OCI-LY7 (cell line): Measurements from ENCODE around the gene CDH23. TPM values are rescaled to one million over a fixed set of nuclear protein-coding genes. Genes with fewer than 3 reads are reported as not detected.

Source experiments
- BruUV-seq: library from RNA; stranded (reverse); fragments of 400-500 nt; replicated peaks from 2 replicates; lab custom pipeline; 2021; lab: Mats Ljungman, UMichigan
- CTCF ChIA-PET: fragments of 300-600 bp; sonication (Branson Sonifier 250); formaldehyde crosslinking; loops from one replicate; lab custom pipeline; 2022; ENCODE audit warnings: antibody characterized with exemption; ENCODE audit not compliant: unreplicated experiment; lab: Charles Lee
- POLR2A ChIA-PET: fragments of 300-600 bp; sonication (Branson Sonifier 250); formaldehyde crosslinking; loops from one replicate; lab custom pipeline; 2022; ENCODE audit warnings: antibody characterized with exemption; lab: Charles Lee
- DNase-seq: peaks from one replicate; pipeline ENCODE4 v3.0.0-alpha.2; 2015; ENCODE audit warnings: low spot score
- H2AFZ ChIP-seq: fragments of 200-600 bp; sonication (generic), shearing (Covaris generic); 2 replicates; pipeline ENCODE4 v1.6.1; 2014; ENCODE audit warnings: mild to moderate bottlenecking, antibody characterized with exemption, low read length, moderate library complexity
- H3K27ac ChIP-seq: fragments of 200-600 bp; sonication (generic); 2 replicates; pipeline ENCODE4 v1.5.1; 2014; ENCODE audit warnings: mixed run types, low read depth, mild to moderate bottlenecking, moderate library complexity, low read length, inconsistent platforms; ENCODE audit not compliant: poor library complexity, severe bottlenecking
- H3K36me3 ChIP-seq: fragments of 200-600 bp; sonication (generic); 2 replicates; pipeline ENCODE4 v1.6.1; 2014; ENCODE audit warnings: mild to moderate bottlenecking, antibody characterized with exemption, low read length, moderate library complexity, mixed read lengths; ENCODE audit not compliant: insufficient read depth
- H3K4me1 ChIP-seq: fragments of 200-600 bp; sonication (generic); 2 replicates; pipeline ENCODE4 v1.5.1; 2014; ENCODE audit warnings: mild to moderate bottlenecking, low read length; ENCODE audit not compliant: insufficient read depth, poor library complexity, severe bottlenecking
- H3K4me2 ChIP-seq: fragments of 200-600 bp; sonication (generic); 2 replicates; pipeline ENCODE4 v1.6.1; 2014; ENCODE audit warnings: mild to moderate bottlenecking, low read length
- H3K4me3 ChIP-seq: fragments of 200-600 bp; sonication (generic); 2 replicates; pipeline ENCODE4 v1.5.1; 2014; ENCODE audit warnings: mild to moderate bottlenecking, low read depth, low read length; ENCODE audit not compliant: poor library complexity, severe bottlenecking
- H3K79me2 ChIP-seq: fragments of 200-600 bp; sonication (generic); 2 replicates; pipeline ENCODE4 v1.6.1; 2016; ENCODE audit warnings: low read depth, mild to moderate bottlenecking, low read length, moderate library complexity, mixed read lengths; ENCODE audit not compliant: insufficient read depth
- H3K9me2 ChIP-seq: fragments of 200-600 bp; sonication (generic); 2 replicates; pipeline ENCODE4 v1.6.1; 2016; ENCODE audit warnings: mild to moderate bottlenecking, low read length, mixed read lengths; ENCODE audit not compliant: insufficient read depth
- H3K9me3 ChIP-seq: fragments of 200-600 bp; sonication (generic); 2 replicates; pipeline ENCODE4 v1.6.1; 2014; ENCODE audit warnings: mild to moderate bottlenecking, mixed run types, low read length, mixed read lengths
- H4K20me1 ChIP-seq: fragments of 200-600 bp; sonication (generic); 2 replicates; pipeline ENCODE4 v1.6.1; 2014; ENCODE audit warnings: mild to moderate bottlenecking, antibody characterized with exemption, low read length, moderate library complexity, mixed read lengths; ENCODE audit not compliant: insufficient read depth
- CTCF ChIP-seq: fragments of 200-600 bp; sonication (generic); conservative IDR thresholded peaks from 2 replicates; pipeline ENCODE4 v1.5.1; 2014; ENCODE audit warnings: mild to moderate bottlenecking, antibody characterized with exemption, low read length, moderate library complexity, mixed read lengths
- EZH2phosphoT487 ChIP-seq: fragments of 200-600 bp; sonication (generic); IDR thresholded peaks from 2 replicates; pipeline ENCODE4 v1.6.1; 2018; ENCODE audit warnings: low read depth, borderline replicate concordance, mild to moderate bottlenecking, mixed run types, antibody characterized with exemption, low read length, moderate library complexity, mixed read lengths
- intact Hi-C: fragments of 100-400 bp; cut with micrococcal nuclease; formaldehyde crosslinking; loops from one replicate; pipeline ENCODE4 v1.10.0; 2022; ENCODE audit not compliant: unreplicated experiment
- total RNA-seq, 2 experiments: library from RNA; depleted of rRNA in 1 of 2; stranded (reverse); fragments of >200 nt in 1 of 2; shearing (Covaris generic) in 1 of 2; gene quantifications; 2 replicates each; pipeline ENCODE4 v1.2.3, GENCODE V29; 2014 to 2022

CDH23 gene
- total RNA-seq, 2 experiments from 2014 or later, result 0.92 to 9.9 TPM

DNA sequence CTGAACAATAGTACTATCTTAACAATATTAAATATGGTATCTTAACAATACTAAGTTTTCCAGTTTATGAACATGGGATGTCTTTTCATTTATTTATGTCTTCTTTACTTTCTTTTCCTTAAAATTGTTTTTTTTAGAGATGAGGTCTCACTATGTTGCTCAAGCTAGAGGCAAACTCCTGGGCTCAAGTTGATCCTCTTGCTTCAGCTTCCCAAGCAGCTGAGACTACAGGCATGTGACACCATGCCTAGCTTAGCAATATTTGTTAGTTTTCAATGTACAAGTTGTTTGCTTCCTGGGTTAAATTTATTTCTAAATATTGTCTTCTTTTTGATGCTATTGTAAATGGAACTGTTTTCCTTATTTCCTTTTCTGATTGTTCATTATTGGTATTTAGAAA lies 16.9 kb downstream of the CDH23 start:
- intact Hi-C loops, result no loop called here
- ChIA-PET POLR2A (no interaction called here), CTCF (no interaction called here)
- TF ChIP-seq CTCF (no peak), EZH2phosphoT487 (no peak)
- H4K20me1 ChIP-seq, result no peaks in the 10 kb centered on the region
- no peak overlapping the region for H3K4me2 ChIP-seq
- no peak for DNase-seq
- no peaks in the 10 kb centered on the region for H3K4me1 ChIP-seq
- no TSS peak for BruUV-seq
- H3K4me3 ChIP-seq, result no peak overlapping the region
- H3K79me2 ChIP-seq, result no peaks in the 10 kb centered on the region
- H3K9me2 ChIP-seq, result no peaks in the 10 kb centered on the region
- H3K27ac ChIP-seq, result no peak overlapping the region
- no peaks in the 10 kb centered on the region for H3K36me3 ChIP-seq
- no peak overlapping the region for H2AFZ ChIP-seq
- H3K9me3 ChIP-seq, result no peaks in the 10 kb centered on the region

GRCh38 chr10:71414359-71414758 lies 17.6 kb downstream of the CDH23 start:
- Histone ChIP-seq H3K9me3 (no peaks in the 10 kb centered on the region), H3K27ac (no peak overlapping the region), H3K79me2 (no peaks in the 10 kb centered on the region), H3K4me2 (no peak overlapping the region), H4K20me1 (no peaks in the 10 kb centered on the region), H3K4me1 (no peaks in the 10 kb centered on the region), H2AFZ (no peak overlapping the region), H3K9me2 (no peaks in the 10 kb centered on the region), H3K4me3 (no peak overlapping the region), H3K36me3 (no peaks in the 10 kb centered on the region)
- TF ChIP-seq CTCF, result no peak
- TF ChIP-seq EZH2phosphoT487, result no peak
- POLR2A ChIA-PET, result interaction anchor here (0.6 kb wide), 1 partner anchor 96 kb away, joined by 4 read pairs; the partner anchor contains the start of gene SLC29A3
- no peak for DNase-seq
- intact Hi-C loops, result no loop called here
- CTCF ChIA-PET, result no interaction called here
- BruUV-seq, result no TSS peak

- no peak for DNase-seq
- no peaks in the 10 kb centered on the region for H3K4me1 ChIP-seq
- intact Hi-C loops, result no loop called here
These were observed 22.4 kb downstream of the CDH23 start for GRCh38 chr10:71419002-71419540.

More at GRCh38 chr10:71419002-71419540, 22.4 kb downstream of the CDH23 start:
- no peak overlapping the region for H2AFZ ChIP-seq
- TF ChIP-seq CTCF, result no peak
- TF ChIP-seq EZH2phosphoT487, result no peak
- no peaks in the 10 kb centered on the region for H3K9me3 ChIP-seq
- H3K4me2 ChIP-seq, result no peak overlapping the region
- H3K79me2 ChIP-seq, result no peaks in the 10 kb centered on the region
- no peaks in the 10 kb centered on the region for H3K36me3 ChIP-seq
- no peaks in the 10 kb centered on the region for H3K9me2 ChIP-seq
- H3K27ac ChIP-seq, result no peak overlapping the region
- ChIA-PET POLR2A (interaction anchor here (0.9 kb wide), 1 partner anchor 149 kb away, joined by 3 read pairs; no protein-coding TSS in a partner anchor), CTCF (no interaction called here)
- no peaks in the 10 kb centered on the region for H4K20me1 ChIP-seq
- H3K4me3 ChIP-seq, result no peak overlapping the region
- no TSS peak for BruUV-seq
